NCI-H82 treated with DMSO at 0.1 percent for 48 hours (cell line): Measurements from ENCODE around the gene WLS.
"Not testable (repeated sequence)": the region's sequence is repeated elsewhere in the genome, so short reads cannot be mapped to it uniquely, and the experiment has no call there.

Experiments used
- DNase-seq: peaks from one replicate; lab custom pipeline; 2025; ENCODE audit not compliant: unreplicated experiment; lab: John Stamatoyannopoulos, UW

The WLS gene

GRCh38 chr1:68201546-68202238 lies 30.6 kb downstream of the WLS start:
- no peak for DNase-seq

- DNase-seq, result no peak
Observed at GRCh38 chr1:68199603-68200002, 32.7 kb downstream of the WLS start.

- DNase-seq, result no peak
Observed at GRCh38 chr1:68198752-68199151, 33.6 kb downstream of the WLS start.

- DNase-seq, result no peak
Observed at GRCh38 chr1:68197891-68198290, 34.4 kb downstream of the WLS start.

GRCh38 chr1:68197461-68197860 lies 34.9 kb downstream of the WLS start:
- DNase-seq, result no peak

GRCh38 chr1:68196676-68197075 lies 35.6 kb downstream of the WLS start:
- no peak for DNase-seq

- no peak for DNase-seq
Observed at GRCh38 chr1:68191717-68192116, 40.6 kb downstream of the WLS start.

- no peak for DNase-seq
Observed at GRCh38 chr1:68188644-68189340, 43.5 kb downstream of the WLS start.

GRCh38 chr1:68188060-68188538 lies 44.2 kb downstream of the WLS start:
- no peak for DNase-seq

- no peak for DNase-seq
Observed at GRCh38 chr1:68185743-68186142, 46.6 kb downstream of the WLS start.

GRCh38 chr1:68183895-68184294 lies 48.4 kb downstream of the WLS start:
- DNase-seq, result no peak

- no peak for DNase-seq
Observed at GRCh38 chr1:68181165-68181556, 51.2 kb downstream of the WLS start.

- DNase-seq, result no peak
Observed at GRCh38 chr1:68180441-68181164, 51.7 kb downstream of the WLS start.

GRCh38 chr1:68178821-68179490 lies 53.4 kb downstream of the WLS start:
- no peak for DNase-seq

GRCh38 chr1:68175621-68176398 lies 56.5 kb downstream of the WLS start:
- no peak for DNase-seq

GRCh38 chr1:68174738-68175113 lies 57.6 kb downstream of the WLS start:
- DNase-seq, result no peak

GRCh38 chr1:68173936-68174737 lies 58.2 kb downstream of the WLS start:
- no peak for DNase-seq

- DNase-seq, result no peak
Observed at GRCh38 chr1:68173283-68173935, 58.9 kb downstream of the WLS start.

- DNase-seq, result not testable (repeated sequence)
Observed at GRCh38 chr1:68171795-68172194, 60.5 kb downstream of the WLS start.
